Measurements from ENCODE around the gene PREB. TPM values are rescaled to one million over a fixed set of nuclear protein-coding genes. Genes with fewer than 3 reads are reported as not detected.

The PREB gene
- total RNA-seq, 1 donor from 2014 or later: 53.6 TPM

GRCh38 chr2:27164960-27165763 is 30.7 kb upstream of the PREB start:
- no peak for TF ChIP-seq CTCF (conservative IDR thresholded peaks at IDR 0.05)
- peaks cover 15% of the 10 kb centered on the region for H3K27me3 Mint-ChIP-seq
- H3K4me1 Mint-ChIP-seq (ENCODE audit: unreplicated experiment): no peaks in the 10 kb centered on the region
- no peak overlapping the region for H3K4me3 Mint-ChIP-seq
- H3K36me3 Mint-ChIP-seq: no peaks in the 10 kb centered on the region
- no peak for DNase-seq (ENCODE audit: extremely low spot score, unreplicated experiment)
- H3K27ac Mint-ChIP-seq: no peak overlapping the region
- H3K9me3 Mint-ChIP-seq: no peaks in the 10 kb centered on the region

DNA sequence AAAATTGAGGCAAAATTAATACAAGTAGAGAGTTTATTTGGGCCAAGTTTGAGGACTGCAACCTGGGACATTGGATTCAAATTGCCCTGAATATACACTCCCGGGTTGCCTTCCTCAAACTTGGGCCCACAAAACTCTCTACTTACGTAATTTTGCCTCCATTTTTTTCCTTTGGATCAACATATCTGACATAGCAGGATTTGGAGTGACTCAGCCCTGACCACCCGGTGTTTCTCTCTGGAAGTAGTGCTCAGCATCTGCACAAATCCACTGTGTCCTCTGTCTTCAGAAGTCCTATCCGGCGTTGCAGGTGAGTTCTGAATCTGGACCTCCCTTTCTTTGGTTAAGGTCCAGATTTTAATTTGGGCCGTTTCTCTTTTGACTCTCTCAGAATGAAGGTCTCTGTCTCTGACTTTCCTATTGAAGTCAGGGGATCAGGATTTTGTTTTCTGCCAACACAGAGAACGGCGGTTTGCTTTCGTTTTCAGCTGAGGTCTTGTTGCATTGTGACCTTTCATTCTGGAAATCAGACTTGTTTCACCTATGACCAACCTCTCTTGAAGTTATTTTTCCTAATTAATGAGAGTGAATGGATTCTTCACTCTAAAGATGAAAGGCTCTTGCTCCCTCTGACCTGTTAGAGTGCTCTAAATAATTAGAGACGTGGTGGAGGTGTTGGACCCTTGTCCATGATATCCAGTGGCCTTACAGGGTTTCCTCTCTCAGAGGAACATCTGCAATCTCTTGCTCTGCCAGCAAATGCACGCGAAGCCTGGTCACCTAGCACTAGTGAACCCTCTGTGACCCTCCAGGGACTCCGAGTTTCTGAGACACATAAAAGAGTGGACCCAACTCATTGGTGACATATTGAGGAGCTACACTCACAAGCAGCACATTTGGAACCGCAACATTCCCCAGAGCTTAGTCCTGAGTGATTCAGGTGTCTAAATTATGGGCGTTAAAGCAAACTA is 28.0 kb upstream of the PREB start:
- no peak for DNase-seq (ENCODE audit: extremely low spot score, unreplicated experiment)
- no peaks in the 10 kb centered on the region for H3K36me3 Mint-ChIP-seq
- no peaks in the 10 kb centered on the region for H3K4me1 Mint-ChIP-seq (ENCODE audit: unreplicated experiment)
- H3K27me3 Mint-ChIP-seq: peaks cover 3% of the 10 kb centered on the region
- no peak overlapping the region for H3K27ac Mint-ChIP-seq
- H3K4me3 Mint-ChIP-seq: no peak overlapping the region
- no peaks in the 10 kb centered on the region for H3K9me3 Mint-ChIP-seq
- TF ChIP-seq CTCF (conservative IDR thresholded peaks at IDR 0.05): no peak

DNA sequence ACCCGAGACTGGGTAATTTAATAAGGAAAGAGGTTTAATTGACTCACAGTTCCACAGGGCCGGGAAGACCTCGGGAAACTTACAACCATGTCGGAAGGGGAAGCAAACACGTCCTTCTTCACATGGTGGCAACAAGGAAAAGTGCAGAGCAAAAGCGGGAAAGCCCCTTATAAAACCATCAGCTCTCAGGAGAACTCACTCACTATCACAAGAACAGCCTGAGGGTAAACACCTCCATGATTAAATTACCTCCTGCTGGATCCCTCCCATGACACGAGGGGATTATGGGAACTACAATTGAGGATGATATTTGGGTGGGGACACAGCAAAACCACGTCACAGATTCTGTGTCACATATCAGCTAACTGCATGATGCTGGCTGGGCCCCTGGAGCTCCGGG is 25.8 kb upstream of the PREB start:
- Mint-ChIP-seq H3K27ac (no peak overlapping the region), H3K4me3 (no peak overlapping the region), H3K27me3 (no peaks in the 10 kb centered on the region), H3K9me3 (no peaks in the 10 kb centered on the region), H3K4me1 (ENCODE audit: unreplicated experiment) (no peaks in the 10 kb centered on the region), H3K36me3 (no peaks in the 10 kb centered on the region)
- TF ChIP-seq CTCF (conservative IDR thresholded peaks at IDR 0.05): no peak
- DNase-seq (ENCODE audit: extremely low spot score, unreplicated experiment): no peak

DNA sequence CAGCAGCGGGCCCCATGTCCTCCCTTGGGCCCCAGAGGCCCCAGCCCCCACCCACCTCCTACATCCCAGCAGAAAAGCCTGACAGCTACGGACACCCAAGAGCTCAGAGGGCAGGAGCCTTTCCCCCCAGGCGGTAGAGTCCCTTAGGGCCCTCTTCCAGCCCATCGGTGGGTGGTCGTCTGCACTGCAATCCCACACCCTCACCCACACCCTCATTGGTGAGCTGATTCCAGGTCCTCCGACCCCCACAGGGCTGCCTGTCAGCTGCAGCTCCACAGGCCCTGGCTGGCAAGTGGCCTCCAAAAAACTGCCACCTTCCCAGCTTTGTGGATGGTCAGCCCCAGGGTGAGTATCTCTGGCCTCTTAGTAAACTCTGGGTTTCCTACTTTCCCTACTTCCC is 24.8 kb upstream of the PREB start:
- TF ChIP-seq CTCF (conservative IDR thresholded peaks at IDR 0.05): no peak
- Mint-ChIP-seq H3K27ac (no peak overlapping the region), H3K27me3 (no peaks in the 10 kb centered on the region), H3K9me3 (no peaks in the 10 kb centered on the region), H3K4me1 (ENCODE audit: unreplicated experiment) (no peaks in the 10 kb centered on the region), H3K4me3 (no peak overlapping the region), H3K36me3 (no peaks in the 10 kb centered on the region)
- DNase-seq (ENCODE audit: extremely low spot score, unreplicated experiment): no peak

DNA sequence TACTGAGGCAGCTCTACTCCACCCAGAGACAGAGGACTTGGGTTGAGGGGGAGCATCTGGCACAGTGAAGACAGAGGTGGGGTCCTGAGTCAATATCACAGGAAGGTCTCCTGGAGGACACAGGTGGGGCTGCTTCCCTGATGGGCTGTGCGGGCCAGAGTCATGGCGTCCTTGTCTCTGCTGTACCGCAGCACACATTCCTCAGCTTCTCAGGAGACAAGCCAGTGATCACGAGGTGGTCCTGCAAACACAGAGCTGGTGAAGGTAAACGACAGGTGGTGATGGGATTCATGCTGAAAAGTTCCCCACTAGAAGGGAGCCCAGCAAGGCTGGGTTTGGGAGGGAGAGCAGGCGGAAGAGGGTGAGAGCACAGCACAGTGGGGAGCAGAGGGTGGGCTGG is 24.0 kb upstream of the PREB start:
- TF ChIP-seq CTCF (conservative IDR thresholded peaks at IDR 0.05): no peak
- Mint-ChIP-seq H3K9me3 (no peaks in the 10 kb centered on the region), H3K27ac (no peak overlapping the region), H3K36me3 (no peaks in the 10 kb centered on the region), H3K4me3 (no peak overlapping the region), H3K27me3 (no peaks in the 10 kb centered on the region), H3K4me1 (ENCODE audit: unreplicated experiment) (no peaks in the 10 kb centered on the region)
- no peak for DNase-seq (ENCODE audit: extremely low spot score, unreplicated experiment)
